Stimulated activated CD4-positive, alpha-beta T cell treated with anti-CD3 and anti-CD28 coated beads, TNF-alpha, amount 100 ng/mL, for 24 hours (primary cell): ENCODE data around the gene RRP12.
"Not testable (repeated sequence)": the region's sequence is repeated elsewhere in the genome, so short reads cannot be mapped to it uniquely, and the experiment has no call there.

Experiments used
- DNase-seq, 3 experiments: peaks; one replicate each; pipeline ENCODE4 v3.0.0-alpha.2; 2020; ENCODE audit warnings: low read depth in 3 of 3

RRP12 gene, protein sequence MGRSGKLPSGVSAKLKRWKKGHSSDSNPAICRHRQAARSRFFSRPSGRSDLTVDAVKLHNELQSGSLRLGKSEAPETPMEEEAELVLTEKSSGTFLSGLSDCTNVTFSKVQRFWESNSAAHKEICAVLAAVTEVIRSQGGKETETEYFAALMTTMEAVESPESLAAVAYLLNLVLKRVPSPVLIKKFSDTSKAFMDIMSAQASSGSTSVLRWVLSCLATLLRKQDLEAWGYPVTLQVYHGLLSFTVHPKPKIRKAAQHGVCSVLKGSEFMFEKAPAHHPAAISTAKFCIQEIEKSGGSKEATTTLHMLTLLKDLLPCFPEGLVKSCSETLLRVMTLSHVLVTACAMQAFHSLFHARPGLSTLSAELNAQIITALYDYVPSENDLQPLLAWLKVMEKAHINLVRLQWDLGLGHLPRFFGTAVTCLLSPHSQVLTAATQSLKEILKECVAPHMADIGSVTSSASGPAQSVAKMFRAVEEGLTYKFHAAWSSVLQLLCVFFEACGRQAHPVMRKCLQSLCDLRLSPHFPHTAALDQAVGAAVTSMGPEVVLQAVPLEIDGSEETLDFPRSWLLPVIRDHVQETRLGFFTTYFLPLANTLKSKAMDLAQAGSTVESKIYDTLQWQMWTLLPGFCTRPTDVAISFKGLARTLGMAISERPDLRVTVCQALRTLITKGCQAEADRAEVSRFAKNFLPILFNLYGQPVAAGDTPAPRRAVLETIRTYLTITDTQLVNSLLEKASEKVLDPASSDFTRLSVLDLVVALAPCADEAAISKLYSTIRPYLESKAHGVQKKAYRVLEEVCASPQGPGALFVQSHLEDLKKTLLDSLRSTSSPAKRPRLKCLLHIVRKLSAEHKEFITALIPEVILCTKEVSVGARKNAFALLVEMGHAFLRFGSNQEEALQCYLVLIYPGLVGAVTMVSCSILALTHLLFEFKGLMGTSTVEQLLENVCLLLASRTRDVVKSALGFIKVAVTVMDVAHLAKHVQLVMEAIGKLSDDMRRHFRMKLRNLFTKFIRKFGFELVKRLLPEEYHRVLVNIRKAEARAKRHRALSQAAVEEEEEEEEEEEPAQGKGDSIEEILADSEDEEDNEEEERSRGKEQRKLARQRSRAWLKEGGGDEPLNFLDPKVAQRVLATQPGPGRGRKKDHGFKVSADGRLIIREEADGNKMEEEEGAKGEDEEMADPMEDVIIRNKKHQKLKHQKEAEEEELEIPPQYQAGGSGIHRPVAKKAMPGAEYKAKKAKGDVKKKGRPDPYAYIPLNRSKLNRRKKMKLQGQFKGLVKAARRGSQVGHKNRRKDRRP (N-terminal part only)

DNA sequence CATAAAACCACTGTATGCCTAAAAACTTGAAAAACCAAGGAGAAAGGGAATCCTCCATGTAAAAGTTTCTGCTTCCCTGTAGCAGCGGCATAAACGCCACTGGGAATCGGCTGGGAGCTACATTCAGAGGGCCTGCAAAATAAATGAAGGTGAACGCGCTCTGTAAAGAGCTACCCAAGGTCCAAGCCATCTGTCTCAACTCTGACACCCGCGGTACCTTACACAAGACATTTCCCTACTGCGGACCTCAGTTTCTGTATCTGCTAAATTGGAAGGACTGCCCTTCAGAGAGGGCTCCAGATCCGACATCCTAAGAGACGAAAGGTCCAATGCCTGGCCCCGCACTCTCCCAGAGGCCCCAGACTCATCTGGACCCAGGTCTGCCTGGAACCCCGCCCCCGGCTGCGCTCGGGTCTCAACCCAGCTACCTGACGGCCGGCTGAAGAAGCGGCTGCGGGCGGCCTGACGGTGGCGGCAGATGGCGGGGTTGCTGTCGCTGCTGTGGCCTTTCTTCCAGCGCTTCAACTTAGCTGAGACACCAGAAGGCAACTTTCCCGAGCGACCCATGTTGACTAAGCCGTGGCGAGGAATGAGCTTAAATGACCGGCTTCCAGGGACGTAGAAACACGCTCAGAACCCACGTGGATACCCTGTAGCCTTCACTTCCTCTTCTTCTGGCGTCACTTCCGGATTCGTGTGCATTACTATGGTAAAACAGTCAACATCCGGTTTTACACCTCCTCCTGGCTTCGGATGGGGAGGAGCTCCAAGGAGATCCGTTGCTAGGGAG, at the start of gene RRP12:
Gene RRP12 (minus strand): TSS at position 676 of the 790 bp plus-strand sequence. CDS start 109 bp downstream, at position 567.
- peak; percentile 66 to 85 (median 71) for DNase-seq

DNA sequence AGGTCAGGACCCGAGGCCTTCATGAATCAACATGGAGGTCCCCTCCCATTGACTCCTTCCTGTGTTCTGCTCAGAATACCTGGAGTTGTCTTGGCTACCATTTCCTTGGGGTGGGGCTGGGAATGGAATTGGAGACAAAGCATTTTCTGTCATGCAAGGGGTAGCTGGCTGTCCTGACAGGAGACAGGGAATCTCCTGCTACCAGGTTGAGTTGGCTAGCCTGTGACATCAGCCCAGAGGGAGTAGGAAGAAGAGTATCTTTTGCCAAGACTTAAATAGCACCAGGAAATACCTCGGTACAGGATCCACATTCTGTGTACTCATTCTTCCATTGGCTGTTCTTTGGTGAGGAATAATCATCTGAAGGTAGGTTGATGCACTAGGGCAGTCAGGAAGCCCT, 49.7 kb upstream of the RRP12 start:
- DNase-seq: no peak

DNA sequence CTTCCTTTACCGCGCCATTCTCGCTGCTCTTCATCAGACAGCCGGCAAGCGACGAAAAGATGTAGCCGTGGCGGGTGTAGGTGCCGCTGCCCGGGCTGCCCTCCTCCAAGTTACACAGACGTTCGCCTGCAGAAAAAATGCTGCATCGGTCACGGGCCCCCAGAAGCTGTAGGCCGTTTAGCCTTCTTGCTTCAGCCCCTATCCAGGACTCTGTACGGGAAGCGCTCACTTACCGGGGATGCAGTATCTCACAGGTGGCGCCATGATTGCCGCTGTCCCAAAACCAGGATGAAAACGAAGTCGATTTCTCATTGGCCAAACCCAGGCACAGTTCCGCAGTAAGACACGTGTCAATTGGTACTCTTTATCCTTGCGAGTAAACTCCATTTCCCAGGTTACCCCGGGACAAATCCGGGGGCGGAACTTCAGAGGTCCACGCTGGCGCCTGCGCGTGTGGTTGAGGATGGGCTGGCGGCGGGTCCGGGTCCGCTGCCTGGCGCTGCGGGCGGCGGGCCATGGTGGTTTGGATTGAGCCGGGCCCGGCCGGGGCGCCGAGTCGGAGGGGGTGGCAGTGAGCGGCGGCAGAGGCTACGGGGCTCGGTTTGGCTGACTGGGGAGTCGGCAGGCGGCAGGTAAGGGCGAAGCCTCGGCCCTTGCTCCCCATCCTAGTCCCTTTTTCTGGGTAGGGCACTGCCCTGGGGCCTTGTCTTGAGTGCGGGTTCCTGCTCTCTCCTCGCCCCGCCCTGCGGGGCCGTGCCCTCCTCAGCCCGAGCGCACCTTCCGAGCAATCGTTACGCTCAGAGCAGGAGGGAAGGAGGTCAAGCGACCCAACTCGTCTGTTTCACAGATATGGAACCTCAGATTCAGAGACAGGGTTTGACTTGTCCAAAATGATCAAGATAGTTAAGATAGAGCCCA, 44.8 kb upstream of the RRP12 start, which contains the start of the genes EXOSC1 and ZDHHC16:
Gene EXOSC1 (minus strand): TSS at position 285 of the 918 bp plus-strand sequence. CDS start 21 bp downstream, at position 264.
Gene ZDHHC16 (plus strand): TSS at position 454 of the 918 bp plus-strand sequence. CDS start 5,501 bp downstream, outside the sequence.
- DNase-seq: peak; percentile 81 to 91 (median 88)

DNA sequence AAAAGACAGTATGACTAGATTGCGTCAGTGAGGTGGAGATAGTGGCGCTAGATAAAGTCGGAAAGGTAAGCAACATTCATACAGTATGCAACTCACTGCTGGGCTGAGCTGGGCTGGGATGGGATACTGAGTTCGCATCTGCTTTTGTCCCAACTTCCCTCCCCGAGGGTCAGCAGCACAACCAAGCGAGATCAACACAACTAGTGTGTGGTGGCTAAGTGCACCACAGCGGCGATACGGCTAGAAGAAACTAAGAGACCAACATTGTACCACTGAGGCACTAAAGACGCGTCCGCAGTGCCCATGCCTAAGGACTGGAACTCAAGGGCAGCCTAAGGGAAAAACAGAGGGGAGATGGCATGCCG, 44.2 kb upstream of the RRP12 start:
- DNase-seq: no peak

DNA sequence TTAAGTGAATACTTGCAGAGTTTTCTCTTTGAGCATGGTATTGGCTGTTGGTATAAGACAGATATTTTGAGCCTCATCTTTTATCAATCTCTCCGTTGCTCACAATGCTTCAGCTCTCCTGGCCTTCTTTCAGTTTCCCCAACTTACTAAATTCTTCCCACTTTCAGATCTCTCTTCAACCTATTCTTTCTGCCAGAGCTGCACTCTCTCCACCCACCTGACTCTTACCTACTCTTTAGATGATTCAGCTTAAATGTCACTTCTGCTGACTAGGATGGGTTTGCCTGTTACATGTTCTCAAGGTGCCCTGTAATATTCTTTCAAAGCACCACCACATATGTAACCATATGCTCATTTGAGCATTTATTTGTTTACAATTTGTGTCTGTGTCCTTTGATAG, 43.1 kb upstream of the RRP12 start:
- no peak for DNase-seq

DNA sequence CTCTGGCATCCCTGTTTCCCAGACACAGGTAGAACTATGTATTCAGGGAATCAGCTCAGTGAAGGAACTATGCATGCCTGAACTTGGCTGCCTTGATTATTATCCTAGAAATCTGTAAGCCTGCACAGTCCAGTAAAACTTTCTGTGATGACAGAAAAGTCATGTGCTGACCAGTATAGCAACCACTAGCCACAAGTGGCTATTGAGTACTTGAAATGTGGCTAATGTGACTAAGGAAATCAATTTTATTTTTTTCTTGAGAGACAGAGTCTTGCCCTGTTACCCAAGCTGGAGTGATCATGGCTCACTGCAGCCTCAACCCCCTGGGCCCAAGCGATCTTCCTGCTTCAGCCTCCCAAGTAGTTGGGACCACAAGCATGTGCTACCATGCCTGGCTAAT, 41.1 kb upstream of the RRP12 start:
- no peak for DNase-seq

DNA sequence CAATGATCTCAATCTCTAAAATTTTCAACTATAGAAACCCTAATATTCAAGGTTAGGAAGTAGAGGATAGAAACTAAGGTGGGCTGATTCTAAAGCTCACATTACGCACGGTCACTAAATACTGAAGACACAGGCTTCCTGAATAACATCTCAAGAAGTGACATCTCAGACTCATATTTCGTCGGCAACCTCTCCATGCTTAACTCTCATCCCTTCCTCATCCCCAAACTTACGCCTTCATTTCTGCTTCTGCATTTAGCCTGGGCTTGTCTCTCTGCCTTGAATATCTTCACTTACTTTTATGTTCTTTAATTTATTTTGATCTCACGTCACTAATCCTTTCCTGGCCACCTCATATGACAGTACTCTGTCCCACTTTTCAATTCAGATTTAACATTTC, 34.1 kb upstream of the RRP12 start:
- DNase-seq: no peak

DNA sequence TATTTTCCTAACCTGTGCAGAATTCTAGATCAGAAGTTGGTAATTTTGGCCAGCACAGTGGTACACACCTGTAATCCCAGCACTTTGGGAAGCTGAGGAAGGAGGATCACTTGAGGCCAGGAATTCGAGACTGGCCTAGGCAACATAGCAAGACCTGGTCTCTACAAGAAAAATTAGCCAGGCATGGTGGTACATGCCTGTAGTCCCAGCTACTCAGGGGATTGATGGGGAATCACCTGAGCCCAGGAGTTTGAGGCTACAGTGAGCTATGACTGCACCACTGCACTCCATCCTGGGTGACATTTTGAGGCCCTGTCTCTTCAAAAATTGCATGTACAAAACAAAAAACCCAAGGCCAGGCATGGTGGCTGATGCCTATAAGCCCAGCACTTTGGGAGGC, 33.4 kb upstream of the RRP12 start:
- no peak for DNase-seq

DNA sequence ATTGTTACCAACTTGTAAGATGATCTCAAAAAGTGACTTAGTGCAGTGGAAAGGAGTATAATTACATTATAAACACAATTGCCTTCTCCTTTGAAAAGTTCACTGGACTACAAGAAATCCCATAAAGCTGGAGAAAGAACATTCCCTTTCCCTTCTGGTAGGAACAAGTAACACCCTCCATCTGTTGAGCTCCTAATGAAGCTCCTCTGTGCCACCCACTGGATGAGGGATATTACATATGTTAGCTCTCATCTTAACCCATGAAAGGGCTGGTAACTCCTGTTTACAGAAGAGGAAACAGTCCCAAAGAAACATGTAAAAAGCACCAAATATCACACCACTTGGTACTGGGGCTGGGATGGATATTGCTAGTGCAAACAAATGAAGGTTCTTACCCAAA, 32.9 kb upstream of the RRP12 start:
- DNase-seq: no peak

DNA sequence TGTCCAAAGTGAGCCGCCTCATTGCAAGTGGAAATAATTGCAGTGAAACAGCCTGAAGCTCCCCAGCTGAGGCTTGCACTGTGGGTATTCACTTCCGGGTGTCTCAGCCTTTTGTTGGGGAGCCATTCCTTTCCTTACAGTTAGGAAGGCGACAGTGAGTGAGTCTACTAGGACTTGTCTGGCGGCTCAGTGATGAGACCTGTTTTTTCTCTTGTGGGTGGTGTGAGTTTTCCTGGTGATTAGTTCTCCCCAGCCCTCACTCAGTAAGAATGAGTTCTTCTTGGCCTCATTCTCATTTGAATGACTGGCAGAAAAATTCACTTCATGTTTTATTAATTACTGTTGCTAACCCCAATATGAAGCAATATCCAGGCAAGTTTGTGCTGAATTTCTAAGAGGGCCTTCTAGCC, 27.4 kb upstream of the RRP12 start:
- DNase-seq: no peak

DNA sequence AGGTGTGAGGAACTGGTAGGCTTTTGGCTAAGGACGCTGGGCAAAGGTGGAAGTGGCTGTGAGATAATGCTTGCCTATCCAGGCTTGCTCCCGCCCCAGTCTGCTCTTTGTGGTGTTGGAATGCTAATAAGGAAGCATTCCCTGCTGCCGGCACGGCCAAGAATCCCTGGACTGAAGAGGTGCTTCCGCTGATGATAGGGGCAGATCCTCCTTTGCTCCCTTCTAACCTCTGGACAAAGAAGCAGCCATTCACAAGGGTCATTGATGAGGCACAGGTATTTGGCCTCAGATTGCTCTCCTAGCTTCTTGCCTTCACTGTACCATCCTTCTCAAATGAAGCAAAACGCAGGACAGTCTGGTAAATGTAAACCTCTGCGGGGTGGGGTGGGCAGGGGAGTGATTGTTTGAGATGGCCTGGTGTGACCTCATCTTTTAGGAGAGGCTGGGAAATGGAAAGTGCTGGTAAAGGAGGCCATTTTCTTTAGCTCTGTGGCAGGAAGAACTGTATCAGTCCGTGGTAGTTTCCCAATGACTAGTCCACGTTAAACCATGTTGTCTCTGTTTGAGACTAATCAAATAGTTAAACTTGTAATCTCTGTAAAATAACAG, 26.5 kb upstream of the RRP12 start:
- DNase-seq: no peak

DNA sequence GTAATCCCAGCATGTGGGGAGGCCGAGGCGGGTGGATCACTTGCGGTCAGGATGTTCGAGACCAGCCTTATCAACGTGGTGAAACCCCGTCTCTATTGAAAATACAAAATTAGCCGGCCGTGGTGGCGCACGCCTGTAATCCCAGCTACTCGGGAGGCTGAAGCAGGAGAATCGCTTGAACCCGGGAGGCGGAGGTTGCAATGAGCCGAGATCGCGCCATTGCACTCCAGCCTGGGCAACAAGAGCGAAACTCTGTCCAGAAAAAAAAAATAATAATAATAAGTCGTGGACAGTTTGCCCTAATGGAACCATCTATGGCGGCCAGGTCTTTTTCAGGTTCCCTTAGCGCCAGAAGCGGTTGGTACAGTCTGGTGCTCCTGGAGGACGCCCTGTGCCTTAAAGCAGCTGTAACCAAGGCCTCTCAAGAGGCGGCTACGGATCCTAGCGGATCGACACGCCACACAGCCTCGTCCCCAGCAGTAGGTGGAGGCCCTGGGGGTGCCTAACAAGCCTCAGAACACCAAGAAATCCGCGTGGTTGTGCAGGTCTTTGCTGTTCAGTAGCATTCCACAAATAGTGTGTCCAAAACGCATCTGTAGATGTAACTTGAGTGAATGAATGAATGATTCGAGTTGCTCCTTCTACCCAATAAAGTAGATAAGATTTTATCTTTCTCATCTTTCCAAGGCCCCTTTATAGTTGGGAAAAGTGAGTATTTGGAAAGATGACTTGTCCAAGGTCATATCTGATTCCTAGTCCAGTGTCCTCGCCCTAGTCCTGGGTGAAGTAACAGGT, 25.8 kb upstream of the RRP12 start:
- no peak for DNase-seq

DNA sequence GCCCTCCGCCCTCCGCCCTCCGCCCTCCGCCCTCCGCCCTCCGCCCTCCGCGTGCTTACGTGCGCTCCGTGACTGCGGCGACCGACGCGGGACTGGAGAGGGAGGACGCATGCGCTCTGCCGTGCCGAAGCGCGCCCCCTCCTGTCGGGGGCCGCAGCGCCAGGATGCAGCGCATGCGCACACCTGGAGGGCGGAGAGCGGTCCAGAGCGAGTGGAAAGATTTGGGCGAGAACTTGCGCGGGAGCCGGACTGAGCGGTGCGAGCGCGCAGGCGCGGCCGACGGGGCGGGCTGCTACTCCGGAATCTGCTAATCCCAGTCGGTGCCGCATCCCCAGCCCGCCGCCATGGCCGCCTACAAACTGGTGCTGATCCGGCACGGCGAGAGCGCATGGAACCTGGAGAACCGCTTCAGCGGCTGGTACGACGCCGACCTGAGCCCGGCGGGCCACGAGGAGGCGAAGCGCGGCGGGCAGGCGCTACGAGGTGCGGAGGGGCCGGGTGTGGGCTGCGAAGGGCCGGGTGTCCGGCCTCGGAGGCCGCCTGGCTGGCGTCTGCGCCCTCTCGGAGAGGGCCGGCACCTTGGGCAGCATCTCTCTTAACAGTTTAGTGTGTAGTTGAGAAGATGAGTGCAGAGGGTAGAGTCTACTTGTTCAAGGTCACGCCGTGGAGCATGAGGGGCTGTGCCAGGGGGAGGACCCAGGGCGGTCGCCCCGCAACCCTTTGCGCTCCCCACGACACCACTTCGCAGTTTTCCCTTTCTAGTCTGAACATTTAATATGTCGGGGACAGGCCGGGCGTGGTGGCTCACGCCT, 25.0 kb upstream of the RRP12 start, which contains the start of gene PGAM1:
Gene PGAM1 (plus strand): TSS at position 228 of the 812 bp plus-strand sequence. CDS start 117 bp downstream, at position 345.
- DNase-seq: peak; percentile 85 to 93 (median 91)

DNA sequence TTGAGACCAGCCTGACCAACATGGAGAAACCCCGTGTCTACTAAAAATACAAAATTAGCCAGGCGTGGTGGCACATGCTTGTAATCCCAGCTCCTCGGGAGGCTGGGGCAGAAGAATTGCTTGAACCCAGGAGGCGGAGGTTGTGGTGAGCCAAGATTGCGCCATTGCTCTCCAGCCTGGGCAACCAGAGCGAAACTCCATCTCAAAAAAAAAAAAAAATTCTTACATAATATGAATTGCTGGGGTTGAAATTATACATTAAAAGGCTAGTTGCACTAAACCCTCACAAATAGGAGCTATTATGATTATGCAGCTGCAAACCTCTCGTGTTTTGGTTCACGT, 22.6 kb upstream of the RRP12 start:
- DNase-seq: not testable (repeated sequence)

DNA sequence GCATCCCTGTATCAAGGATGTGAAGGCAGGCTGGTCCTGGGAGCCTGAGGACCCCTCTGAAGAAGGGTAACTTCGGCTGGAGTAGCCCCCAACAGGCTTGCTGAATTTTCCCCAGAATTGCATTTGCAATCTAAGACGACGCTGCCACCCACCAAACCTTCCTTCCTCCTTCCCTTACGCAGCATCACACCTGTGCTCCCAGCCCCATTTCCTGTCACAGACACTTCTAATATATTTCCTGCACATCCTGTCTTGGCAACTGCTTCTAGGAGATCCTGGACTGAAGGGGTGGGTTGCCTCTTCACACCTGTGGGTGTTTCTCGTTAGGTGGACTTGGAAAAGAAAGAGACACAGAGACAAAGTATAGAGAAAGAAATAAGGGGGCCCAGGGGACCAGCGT, 15.4 kb upstream of the RRP12 start:
- DNase-seq: no peak

DNA sequence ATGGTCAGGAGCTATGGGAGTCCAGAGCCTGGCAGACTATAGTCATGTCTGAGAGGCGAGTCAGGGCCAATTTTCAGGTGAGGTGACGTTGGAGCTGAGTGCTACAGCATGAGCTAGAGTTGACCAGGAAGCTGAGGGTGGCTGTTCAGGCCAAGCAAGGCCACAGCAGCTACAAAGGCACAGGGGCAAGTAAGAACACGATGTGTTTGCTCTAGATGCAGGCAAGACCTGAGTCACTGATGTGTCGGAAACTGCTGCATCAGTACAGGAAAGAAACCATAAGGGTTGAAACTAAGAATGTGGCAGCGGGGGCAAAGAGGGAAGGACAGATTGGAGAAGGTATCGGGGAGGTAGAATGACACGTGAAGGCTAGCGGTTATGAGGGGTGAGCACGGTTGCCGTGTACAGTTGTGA, 11.8 kb upstream of the RRP12 start:
- DNase-seq: peak in 1 of 3 experiments; percentile 69

DNA sequence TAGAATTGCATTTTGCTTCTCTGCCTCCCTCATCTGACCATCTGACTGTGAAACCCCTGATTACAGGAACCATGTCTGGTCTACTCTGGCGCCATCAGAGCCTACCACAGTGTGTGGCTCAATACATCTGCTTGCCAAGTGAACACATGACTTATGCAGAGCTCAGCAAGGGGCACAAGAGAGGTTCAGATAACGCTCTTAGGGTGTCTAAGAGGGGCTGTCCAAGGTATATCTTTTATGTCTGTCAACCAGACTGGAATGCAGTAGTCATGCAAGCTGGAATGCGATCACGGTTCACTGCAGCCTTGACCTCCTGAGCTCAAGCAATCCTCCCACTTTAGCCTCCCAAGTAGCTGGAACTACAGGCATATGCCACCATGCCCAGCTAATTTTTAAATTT, 10.3 kb upstream of the RRP12 start:
- no peak for DNase-seq
